ENCODE measurements around the gene SERPINB11. TPM values are rescaled to one million over a fixed set of nuclear protein-coding genes. Genes with fewer than 3 reads are reported as not detected.

The SERPINB11 gene
- polyA plus RNA-seq, 3 donors = not detected

Other genes starting within 250 kb of the SERPINB11 start
- gene SERPINB5, start 226.0 kb upstream of the SERPINB11 start, polyA plus RNA-seq (ENCODE audit: insufficient read length in 3 of 3) = under 1 TPM in 1 of 3 donors, not detected in 2; 0.09 TPM
- gene SERPINB12, start 160.6 kb upstream of the SERPINB11 start, polyA plus RNA-seq (ENCODE audit: insufficient read length in 3 of 3) = not detected
- gene SERPINB13, start 115.6 kb upstream of the SERPINB11 start, polyA plus RNA-seq (ENCODE audit: insufficient read length in 3 of 3) = not detected
- gene SERPINB4, start 58.7 kb upstream of the SERPINB11 start, polyA plus RNA-seq (ENCODE audit: insufficient read length in 3 of 3) = not detected
- gene SERPINB3, start 41.1 kb upstream of the SERPINB11 start, polyA plus RNA-seq (ENCODE audit: insufficient read length in 3 of 3) = under 1 TPM in 2 of 3 donors, not detected in 1; 0.07 to 0.14 TPM
- gene SERPINB7, start 72.5 kb downstream of the SERPINB11 start, polyA plus RNA-seq (ENCODE audit: insufficient read length in 3 of 3) = under 1 TPM; 0.50 to 0.98 (median 0.50) TPM
- under 1 TPM; 0.14 to 0.33 (median 0.15) TPM for gene SERPINB2, start 184.7 kb downstream of the SERPINB11 start, polyA plus RNA-seq (ENCODE audit: insufficient read length in 3 of 3)
- under 1 TPM in 2 of 3 donors, not detected in 1; 0.11 to 0.16 TPM for gene SERPINB10, start 205.0 kb downstream of the SERPINB11 start, polyA plus RNA-seq (ENCODE audit: insufficient read length in 3 of 3)
- 1 to 10 TPM in 2 of 3 donors, under 1 TPM in 1; 0.52 to 2.2 (median 1.1) TPM for gene HMSD, start 246.3 kb downstream of the SERPINB11 start, polyA plus RNA-seq (ENCODE audit: insufficient read length in 3 of 3)